ENCODE measurements around the gene GNAQ. TPM values are rescaled to one million over a fixed set of nuclear protein-coding genes. Genes with fewer than 3 reads are reported as not detected.

GNAQ gene
- total RNA-seq, 6 donors from 2014 or later = 50.3 to 117 (median 94.3) TPM

- Histone ChIP-seq H3K9me3 (no peaks in the 10 kb centered on the region), H3K4me1 (peaks cover 63 to 90% (median 69%) of the 10 kb centered on the region in 4 donors), H3K4me3 (no peak overlapping the region), H3K27me3 (no peaks in the 10 kb centered on the region), H3K27ac (peak overlapping the region; percentile 37 to 70 (median 60)), H3K36me3 (no peaks in the 10 kb centered on the region)
- ATAC-seq (ENCODE audit: low FRiP score in 2 of 2) (peak in 1 of 2 donors; percentile 53), DNase-seq (peak in 1 of 2 donors; percentile 53)
- WGBS, 2 donors = 23 to 25% methylated on average over 2 of the region's 2 CpGs
- TF ChIP-seq EP300 (IDR thresholded peaks at IDR 0.05) = no peak
- TF ChIP-seq, protein P1, sequence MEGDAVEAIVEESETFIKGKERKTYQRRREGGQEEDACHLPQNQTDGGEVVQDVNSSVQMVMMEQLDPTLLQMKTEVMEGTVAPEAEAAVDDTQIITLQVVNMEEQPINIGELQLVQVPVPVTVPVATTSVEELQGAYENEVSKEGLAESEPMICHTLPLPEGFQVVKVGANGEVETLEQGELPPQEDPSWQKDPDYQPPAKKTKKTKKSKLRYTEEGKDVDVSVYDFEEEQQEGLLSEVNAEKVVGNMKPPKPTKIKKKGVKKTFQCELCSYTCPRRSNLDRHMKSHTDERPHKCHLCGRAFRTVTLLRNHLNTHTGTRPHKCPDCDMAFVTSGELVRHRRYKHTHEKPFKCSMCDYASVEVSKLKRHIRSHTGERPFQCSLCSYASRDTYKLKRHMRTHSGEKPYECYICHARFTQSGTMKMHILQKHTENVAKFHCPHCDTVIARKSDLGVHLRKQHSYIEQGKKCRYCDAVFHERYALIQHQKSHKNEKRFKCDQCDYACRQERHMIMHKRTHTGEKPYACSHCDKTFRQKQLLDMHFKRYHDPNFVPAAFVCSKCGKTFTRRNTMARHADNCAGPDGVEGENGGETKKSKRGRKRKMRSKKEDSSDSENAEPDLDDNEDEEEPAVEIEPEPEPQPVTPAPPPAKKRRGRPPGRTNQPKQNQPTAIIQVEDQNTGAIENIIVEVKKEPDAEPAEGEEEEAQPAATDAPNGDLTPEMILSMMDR (IDR thresholded peaks at IDR 0.05) = no peak
- TF ChIP-seq POLR2A (IDR thresholded peaks at IDR 0.05) = no peak
- no peak for TF ChIP-seq POLR2AphosphoS5 (IDR thresholded peaks at IDR 0.05)
Observed at GRCh38 chr9:77952635-77953328, 78.8 kb downstream of the GNAQ start.

DNA sequence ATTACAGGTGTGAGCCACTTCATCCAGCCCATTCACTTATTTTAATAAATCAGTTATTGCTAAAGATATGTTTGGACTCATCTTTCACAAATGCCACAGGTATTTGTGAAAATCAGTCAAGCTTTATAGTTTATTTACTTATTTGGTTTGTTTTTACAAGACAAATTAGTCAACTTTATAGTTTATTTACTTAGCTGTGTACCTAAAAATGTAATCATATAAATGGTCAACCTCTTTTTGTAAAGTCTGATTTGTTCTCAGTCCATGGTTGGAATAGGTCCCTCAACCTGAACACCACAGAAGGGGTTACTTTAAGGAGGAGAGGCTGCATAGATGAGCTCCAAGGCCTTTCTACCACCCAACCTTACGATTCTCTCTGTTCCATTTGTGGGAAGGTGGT lies 80.2 kb downstream of the GNAQ start:
- Histone ChIP-seq H3K27ac (peak overlapping the region in 1 of 4 donors; percentile 70), H3K27me3 (no peaks in the 10 kb centered on the region), H3K4me1 (peaks cover 71 to 91% (median 75%) of the 10 kb centered on the region in 4 donors), H3K9me3 (no peaks in the 10 kb centered on the region), H3K36me3 (no peaks in the 10 kb centered on the region), H3K4me3 (no peak overlapping the region)
- 100% methylated on average over 1 of the region's 1 CpG for WGBS, 2 donors
- ATAC-seq (ENCODE audit: low FRiP score in 2 of 2) = no peak
- no peak for TF ChIP-seq POLR2AphosphoS5 (IDR thresholded peaks at IDR 0.05)
- TF ChIP-seq EP300 (IDR thresholded peaks at IDR 0.05) = no peak
- TF ChIP-seq, protein P1 (IDR thresholded peaks at IDR 0.05) = no peak
- TF ChIP-seq POLR2A (IDR thresholded peaks at IDR 0.05) = no peak
- no peak for DNase-seq

GRCh38 chr9:77949751-77950436 lies 81.7 kb downstream of the GNAQ start:
- DNase-seq (no peak), ATAC-seq (ENCODE audit: low FRiP score in 2 of 2) (no peak)
- Histone ChIP-seq H3K27ac (peak overlapping the region in 3 of 4 donors; percentile 19 to 54 (median 19)), H3K4me3 (no peak overlapping the region), H3K36me3 (no peaks in the 10 kb centered on the region), H3K27me3 (no peaks in the 10 kb centered on the region), H3K4me1 (peaks cover 79 to 94% (median 84%) of the 10 kb centered on the region in 4 donors), H3K9me3 (no peaks in the 10 kb centered on the region)
- TF ChIP-seq POLR2A (IDR thresholded peaks at IDR 0.05) (no peak), EP300 (IDR thresholded peaks at IDR 0.05) (no peak), POLR2AphosphoS5 (IDR thresholded peaks at IDR 0.05) (no peak)
- TF ChIP-seq, protein P1 (IDR thresholded peaks at IDR 0.05) = no peak
- 64 to 69% methylated on average over 5 of the region's 5 CpGs for WGBS, 2 donors

- TF ChIP-seq, protein P1 (IDR thresholded peaks at IDR 0.05) = no peak
- no peak for TF ChIP-seq POLR2AphosphoS5 (IDR thresholded peaks at IDR 0.05)
- 83% methylated on average over 3 of the region's 3 CpGs for WGBS, 2 donors
- peak overlapping the region; percentile 77 to 85 (median 83) for H3K27ac ChIP-seq
- peaks cover 73 to 92% (median 79%) of the 10 kb centered on the region in 4 donors for H3K4me1 ChIP-seq
- ATAC-seq (ENCODE audit: low FRiP score in 2 of 2) (no peak), DNase-seq (no peak)
- no peaks in the 10 kb centered on the region for H3K9me3 ChIP-seq
- no peaks in the 10 kb centered on the region for H3K36me3 ChIP-seq
- no peak overlapping the region for H3K4me3 ChIP-seq
- H3K27me3 ChIP-seq = no peaks in the 10 kb centered on the region
Observed at GRCh38 chr9:77947651-77948050, 84.0 kb downstream of the GNAQ start.

Data from upper lobe of left lung (tissue), 6 donors.